Effector memory CD8-positive, alpha-beta T cell (primary cell): ENCODE data around the gene LRRC27.
"Not testable (repeated sequence)": the region's sequence is repeated elsewhere in the genome, so short reads cannot be mapped to it uniquely, and the experiment has no call there.

Source experiments
- ATAC-seq: fragments of 150-1000 bp; cut with Tn5 transposase; replicated peaks from 2 replicates; pipeline ENCODE4 v1.10.0; 2021; ENCODE audit warnings: mild to moderate bottlenecking, moderate library complexity
- DNase-seq, 3 experiments: peaks; one replicate each; pipeline ENCODE4 v3.0.0; 2021
- H3K27ac Mint-ChIP-seq, 2 donors: one replicate each; pipeline ENCODE4 v1.8.0; 2022; ENCODE audit warnings: mild to moderate bottlenecking in 2 of 2, mixed read lengths in 2 of 2, moderate library complexity in 2 of 2
- H3K27me3 Mint-ChIP-seq, 2 donors: one replicate each; pipeline ENCODE4 v1.8.0; 2022; ENCODE audit warnings: mixed read lengths in 2 of 2
- H3K36me3 Mint-ChIP-seq: one replicate; pipeline ENCODE4 v1.8.0; 2022; ENCODE audit warnings: mild to moderate bottlenecking, moderate library complexity, mixed read lengths; ENCODE audit not compliant: insufficient read depth
- H3K4me1 Mint-ChIP-seq, 2 donors: one replicate each; pipeline ENCODE4 v1.8.0; 2022; ENCODE audit warnings: low read depth in 2 of 2, mixed read lengths in 2 of 2
- H3K4me3 Mint-ChIP-seq, 2 donors: one replicate each; pipeline ENCODE4 v1.8.0; 2022; ENCODE audit warnings: mild to moderate bottlenecking in 2 of 2, mixed read lengths in 2 of 2, moderate library complexity in 2 of 2
- H3K9me3 Mint-ChIP-seq, 2 donors: one replicate each; pipeline ENCODE4 v1.8.0; 2022; ENCODE audit warnings: mixed read lengths in 2 of 2

Gene LRRC27

DNA sequence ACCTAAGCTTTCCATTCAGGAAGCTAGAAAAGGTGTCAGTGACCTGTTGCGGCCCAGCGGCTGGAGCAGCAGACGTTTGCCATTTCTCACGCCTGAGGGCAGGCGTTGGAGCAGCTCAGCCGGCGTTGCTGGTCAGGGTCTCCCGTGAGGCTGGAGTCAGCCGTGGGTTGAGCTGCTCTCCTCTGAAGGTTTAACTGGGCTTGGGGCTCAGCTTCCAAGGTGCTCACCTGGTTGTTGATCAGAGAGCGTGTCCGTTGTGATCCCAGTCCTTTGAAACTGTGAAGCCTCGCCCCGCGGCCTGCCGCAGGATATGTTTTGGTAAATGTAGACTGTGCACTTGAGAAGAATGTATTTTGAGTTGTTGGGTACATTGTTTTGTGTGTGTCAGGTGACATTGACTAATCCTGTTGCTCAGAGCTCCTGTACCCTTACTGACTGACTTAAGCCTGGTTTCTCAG lies 44.4 kb downstream of the LRRC27 start:
- Mint-ChIP-seq H3K27me3 (peaks cover 9 to 12% of the 10 kb centered on the region in 2 donors), H3K27ac (no peak overlapping the region), H3K9me3 (no peaks in the 10 kb centered on the region), H3K4me1 (peaks cover 5 to 6% of the 10 kb centered on the region in 2 donors), H3K36me3 (peaks cover 4% of the 10 kb centered on the region), H3K4me3 (no peak overlapping the region)
- ATAC-seq (no peak), DNase-seq (no peak)

DNA sequence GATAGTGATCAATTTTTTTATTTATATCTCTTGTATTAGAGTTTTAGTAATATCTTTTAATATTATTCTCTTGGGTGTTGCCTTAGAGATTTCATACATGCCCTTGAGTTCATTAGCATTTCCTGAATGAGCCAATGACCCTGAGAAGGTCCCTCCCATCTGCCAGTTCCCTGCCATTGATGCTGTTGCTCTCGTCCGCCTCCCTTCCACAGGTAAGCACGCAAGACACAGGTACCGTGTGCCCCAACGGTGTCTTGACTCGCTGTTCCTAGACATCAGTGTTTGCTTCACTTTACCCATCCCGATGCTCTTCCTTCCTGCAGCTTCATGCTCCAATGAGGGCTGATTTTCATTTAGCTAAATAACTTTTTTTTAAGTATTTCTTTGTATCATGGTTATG lies 45.3 kb downstream of the LRRC27 start:
- H3K9me3 Mint-ChIP-seq, result no peaks in the 10 kb centered on the region
- peaks cover 7 to 8% of the 10 kb centered on the region in 2 donors for H3K4me1 Mint-ChIP-seq
- H3K36me3 Mint-ChIP-seq, result peaks cover 6% of the 10 kb centered on the region
- ATAC-seq, result no peak
- H3K27ac Mint-ChIP-seq, result no peak overlapping the region
- no peak overlapping the region for H3K4me3 Mint-ChIP-seq
- DNase-seq, result no peak
- peaks cover 0 to 6% of the 10 kb centered on the region in 2 donors for H3K27me3 Mint-ChIP-seq

DNA sequence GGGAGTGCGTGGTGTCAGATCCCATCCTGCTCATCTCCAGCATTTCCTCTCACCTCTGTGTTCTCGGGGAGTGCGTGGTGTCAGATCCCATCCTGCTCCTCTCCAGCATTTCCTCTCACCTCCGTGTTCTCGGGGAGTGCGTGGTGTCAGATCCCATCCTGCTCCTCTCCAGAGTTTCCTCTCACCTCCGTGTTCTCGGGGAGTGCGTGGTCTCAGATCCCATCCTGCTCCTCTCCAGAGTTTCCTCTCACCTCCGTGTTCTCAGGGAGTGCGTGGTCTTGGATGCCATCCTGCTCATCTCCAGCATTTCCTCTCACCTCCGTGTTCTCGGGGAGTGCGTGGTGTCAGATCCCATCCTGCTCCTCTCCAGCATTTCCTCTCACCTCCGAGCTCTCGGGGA lies 47.0 kb downstream of the LRRC27 start:
- not testable (repeated sequence) for H3K27ac Mint-ChIP-seq, H3K36me3 Mint-ChIP-seq, H3K4me3 Mint-ChIP-seq, DNase-seq, ATAC-seq, H3K9me3 Mint-ChIP-seq, H3K27me3 Mint-ChIP-seq
- peaks cover 9 to 14% of the 10 kb centered on the region in 2 donors for H3K4me1 Mint-ChIP-seq

DNA sequence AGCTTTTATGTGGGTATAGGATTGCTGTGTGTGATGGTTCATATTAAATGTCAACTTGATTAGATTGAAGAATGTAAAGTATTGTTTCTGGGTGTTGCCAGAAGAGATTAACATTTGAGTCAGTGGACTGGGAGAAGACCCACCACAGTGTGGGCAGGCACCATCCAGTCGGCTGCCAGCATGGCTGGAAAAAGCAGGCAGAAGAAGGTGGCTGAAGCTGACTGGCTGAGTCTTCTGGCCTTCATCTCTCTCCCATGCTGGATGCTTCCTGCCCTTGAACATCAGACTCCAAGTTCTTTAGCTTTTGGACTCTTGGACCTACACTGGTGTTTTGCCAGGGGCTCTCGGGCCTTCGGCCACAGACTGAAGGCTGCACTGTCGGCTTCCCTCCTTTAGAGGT lies 49.0 kb downstream of the LRRC27 start:
- H3K27me3 Mint-ChIP-seq, result not testable (repeated sequence)

DNA sequence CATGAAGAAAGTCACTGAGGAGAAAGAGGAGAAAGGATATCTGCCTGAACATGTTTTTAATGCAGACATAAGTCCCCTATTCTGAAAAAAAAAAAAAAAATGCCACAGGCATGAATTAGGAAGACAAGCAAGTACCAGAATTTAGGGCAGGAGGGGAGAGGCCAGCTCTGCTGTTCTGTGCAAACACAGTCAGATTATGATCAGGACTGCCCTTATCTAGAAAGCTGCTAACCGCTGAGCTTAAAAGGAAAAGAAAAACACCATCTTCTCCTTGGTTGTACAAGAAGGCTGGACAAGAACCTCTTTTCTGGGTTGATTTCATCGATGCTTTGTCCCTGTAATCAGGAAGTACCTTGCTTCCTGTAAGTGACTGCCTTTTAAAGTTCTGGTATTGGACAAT lies 49.7 kb downstream of the LRRC27 start:
- Mint-ChIP-seq H3K36me3 (peaks cover 4% of the 10 kb centered on the region), H3K27me3 (peaks cover 0 to 6% of the 10 kb centered on the region in 2 donors), H3K4me1 (peaks cover 9 to 14% of the 10 kb centered on the region in 2 donors), H3K9me3 (no peaks in the 10 kb centered on the region), H3K4me3 (peak overlapping the region in 1 of 2 donors; percentile 28), H3K27ac (peak overlapping the region; percentile 11 to 81)
- no peak for DNase-seq
- peak; percentile 43 for ATAC-seq

More for the DNA sequence above, 49.0 kb downstream of the LRRC27 start:
- H3K36me3 Mint-ChIP-seq, H3K27ac Mint-ChIP-seq, ATAC-seq, H3K4me3 Mint-ChIP-seq, H3K9me3 Mint-ChIP-seq, DNase-seq: not testable (repeated sequence)
- H3K4me1 Mint-ChIP-seq, result peaks cover 9 to 14% of the 10 kb centered on the region in 2 donors

DNA sequence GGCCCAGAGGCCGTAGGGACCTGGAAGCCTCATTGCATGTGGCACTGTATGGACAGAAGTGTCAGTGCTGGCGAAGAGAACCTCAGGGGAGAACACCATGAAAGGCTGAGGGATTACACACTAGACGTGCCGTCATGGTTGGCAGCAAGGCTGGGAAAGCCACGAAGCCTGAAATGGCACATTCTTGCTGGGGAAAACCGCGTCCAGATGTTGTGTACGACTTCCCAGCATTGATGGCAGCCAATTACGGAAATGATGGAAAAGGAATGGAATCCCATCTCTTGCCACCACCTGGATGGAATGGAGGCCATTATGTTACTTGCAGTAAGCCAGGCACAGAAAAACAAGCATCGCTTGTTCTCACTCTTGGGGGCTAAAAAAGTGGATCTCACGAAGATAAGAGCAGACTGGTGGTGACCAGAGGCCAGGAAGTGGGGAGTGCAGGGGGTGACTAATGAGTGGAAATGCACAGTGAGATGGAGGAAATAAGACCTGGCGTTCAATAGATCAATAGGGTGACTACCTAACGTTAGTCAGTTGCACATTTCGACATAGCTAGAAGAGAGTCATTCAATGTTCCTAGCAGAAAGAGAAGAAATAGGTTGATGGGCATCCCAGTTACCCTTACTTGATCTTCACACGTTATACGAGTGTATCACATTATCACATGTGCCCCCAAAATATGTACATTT lies 50.4 kb downstream of the LRRC27 start:
- Mint-ChIP-seq H3K4me1 (peaks cover 9 to 15% of the 10 kb centered on the region in 2 donors), H3K9me3 (no peaks in the 10 kb centered on the region), H3K4me3 (peak overlapping the region in 1 of 2 donors; percentile 28), H3K36me3 (peaks cover 4% of the 10 kb centered on the region), H3K27me3 (peaks cover 0 to 6% of the 10 kb centered on the region in 2 donors), H3K27ac (peak overlapping the region; percentile 11 to 81)
- peak; percentile 50 for ATAC-seq
- no peak for DNase-seq

DNA sequence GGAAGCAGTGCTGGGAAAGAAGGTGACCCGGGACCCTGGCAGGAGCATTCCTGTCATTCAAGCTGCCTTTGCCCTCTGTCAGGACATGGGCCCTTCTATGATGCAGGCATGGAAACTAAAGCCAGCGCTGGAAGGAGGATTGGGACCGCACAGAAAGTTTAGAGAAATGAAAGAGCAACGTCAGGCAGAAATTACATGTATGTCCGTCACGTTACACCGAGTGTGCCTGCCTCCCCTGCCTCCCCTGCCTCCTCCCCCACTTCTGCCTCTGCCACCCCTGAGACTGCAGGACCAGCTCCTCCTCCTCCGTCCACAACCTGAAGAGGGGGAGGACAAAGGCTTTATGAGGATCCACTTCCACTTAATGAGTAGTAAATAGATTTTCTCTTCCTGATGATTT lies 51.1 kb downstream of the LRRC27 start:
- Mint-ChIP-seq H3K4me3 (no peak overlapping the region), H3K27ac (peak overlapping the region in 1 of 2 donors; percentile 81), H3K36me3 (peaks cover 4% of the 10 kb centered on the region), H3K4me1 (peaks cover 12 to 21% of the 10 kb centered on the region in 2 donors), H3K9me3 (no peaks in the 10 kb centered on the region), H3K27me3 (peaks cover 0 to 6% of the 10 kb centered on the region in 2 donors)
- ATAC-seq (no peak), DNase-seq (no peak)

DNA sequence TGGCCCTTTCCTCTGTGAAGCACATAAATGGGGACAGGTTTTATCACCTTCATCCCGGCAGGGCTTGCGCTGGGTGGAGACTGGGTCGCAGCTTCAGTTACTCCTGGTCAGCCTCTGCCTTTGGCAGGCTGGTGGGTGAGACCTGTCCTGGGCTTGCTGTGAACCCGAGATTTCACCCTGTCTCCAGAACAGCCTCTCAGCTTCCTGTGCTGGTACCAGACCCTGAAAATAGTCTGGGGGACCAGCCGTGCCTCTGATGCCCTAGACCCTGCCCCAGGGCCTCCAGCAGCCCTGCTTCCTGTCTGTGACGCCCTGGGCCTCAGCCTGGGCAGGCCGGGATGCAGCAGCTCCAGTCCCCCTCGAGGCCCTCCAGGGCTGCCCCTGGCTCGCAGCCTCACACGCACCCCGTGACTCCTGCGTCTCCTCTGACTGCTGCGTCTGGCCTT lies 51.8 kb downstream of the LRRC27 start:
- ATAC-seq, result no peak
- Mint-ChIP-seq H3K4me1 (peaks cover 12 to 21% of the 10 kb centered on the region in 2 donors), H3K27ac (peak overlapping the region; percentile 44 to 81), H3K27me3 (peaks cover 0 to 6% of the 10 kb centered on the region in 2 donors), H3K36me3 (peaks cover 4% of the 10 kb centered on the region), H3K9me3 (no peaks in the 10 kb centered on the region), H3K4me3 (no peak overlapping the region)
- no peak for DNase-seq

DNA sequence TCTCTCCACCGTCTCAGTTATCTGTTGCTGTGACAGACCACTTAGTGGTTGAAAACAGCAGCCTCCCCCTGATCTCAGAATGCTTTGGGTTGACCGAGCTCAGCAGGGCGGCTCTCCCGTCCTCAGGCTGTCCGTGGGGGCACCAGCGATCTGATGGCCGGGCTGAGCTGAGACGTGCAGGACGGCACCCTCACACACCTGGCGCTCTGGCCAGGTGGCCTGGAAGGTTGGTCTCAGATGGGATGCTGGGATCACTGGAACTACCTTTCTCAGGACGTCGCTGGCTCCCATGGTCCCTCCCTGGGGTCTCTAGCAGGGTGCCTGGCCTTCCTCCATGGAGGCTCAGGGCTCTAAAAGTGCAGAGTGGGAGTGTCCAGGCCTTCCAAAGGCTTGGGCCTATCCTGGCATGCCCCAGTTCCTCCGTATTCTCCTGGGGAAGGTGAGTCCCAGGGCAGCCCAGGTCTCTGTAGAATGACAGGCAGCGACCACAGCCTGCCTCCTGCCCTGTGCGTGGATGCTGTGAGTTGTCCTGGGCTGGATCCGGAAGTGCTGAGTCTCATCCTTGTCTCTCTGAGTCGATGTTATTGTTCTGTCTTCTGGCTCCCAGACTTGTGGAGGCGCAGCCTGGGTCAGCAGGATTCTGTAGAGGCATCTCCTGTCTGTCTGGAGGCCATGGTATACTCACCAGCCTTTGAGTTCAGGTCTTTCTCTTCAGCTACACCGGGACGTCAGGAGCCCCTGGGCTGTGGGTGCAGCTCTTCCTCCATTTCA lies 52.8 kb downstream of the LRRC27 start:
- Mint-ChIP-seq H3K4me1 (peaks cover 12 to 21% of the 10 kb centered on the region in 2 donors), H3K4me3 (no peak overlapping the region), H3K27ac (peak overlapping the region; percentile 7 to 11), H3K27me3 (no peaks in the 10 kb centered on the region), H3K36me3 (peaks cover 4% of the 10 kb centered on the region), H3K9me3 (no peaks in the 10 kb centered on the region)
- DNase-seq, result no peak
- ATAC-seq, result no peak

DNA sequence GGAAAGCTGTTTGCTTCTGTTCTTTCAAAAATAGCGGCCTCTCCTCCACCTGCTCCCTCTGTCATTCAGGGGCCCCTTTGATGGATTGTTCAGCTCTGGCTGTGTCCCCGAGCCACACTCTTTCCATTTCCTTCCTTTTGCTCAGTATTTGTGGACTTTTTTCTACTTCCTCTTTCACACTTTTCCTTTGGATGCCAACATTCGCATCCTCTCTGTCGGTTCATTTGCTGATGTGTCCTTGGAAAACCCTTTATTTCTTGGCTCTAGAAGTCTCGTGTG lies 53.3 kb downstream of the LRRC27 start:
- H3K4me3 Mint-ChIP-seq, result no peak overlapping the region
- H3K27ac Mint-ChIP-seq, result peak overlapping the region; percentile 7 to 11
- H3K27me3 Mint-ChIP-seq, result no peaks in the 10 kb centered on the region
- peaks cover 4% of the 10 kb centered on the region for H3K36me3 Mint-ChIP-seq
- no peaks in the 10 kb centered on the region for H3K9me3 Mint-ChIP-seq
- DNase-seq (no peak), ATAC-seq (no peak)
- H3K4me1 Mint-ChIP-seq, result peaks cover 12 to 21% of the 10 kb centered on the region in 2 donors

DNA sequence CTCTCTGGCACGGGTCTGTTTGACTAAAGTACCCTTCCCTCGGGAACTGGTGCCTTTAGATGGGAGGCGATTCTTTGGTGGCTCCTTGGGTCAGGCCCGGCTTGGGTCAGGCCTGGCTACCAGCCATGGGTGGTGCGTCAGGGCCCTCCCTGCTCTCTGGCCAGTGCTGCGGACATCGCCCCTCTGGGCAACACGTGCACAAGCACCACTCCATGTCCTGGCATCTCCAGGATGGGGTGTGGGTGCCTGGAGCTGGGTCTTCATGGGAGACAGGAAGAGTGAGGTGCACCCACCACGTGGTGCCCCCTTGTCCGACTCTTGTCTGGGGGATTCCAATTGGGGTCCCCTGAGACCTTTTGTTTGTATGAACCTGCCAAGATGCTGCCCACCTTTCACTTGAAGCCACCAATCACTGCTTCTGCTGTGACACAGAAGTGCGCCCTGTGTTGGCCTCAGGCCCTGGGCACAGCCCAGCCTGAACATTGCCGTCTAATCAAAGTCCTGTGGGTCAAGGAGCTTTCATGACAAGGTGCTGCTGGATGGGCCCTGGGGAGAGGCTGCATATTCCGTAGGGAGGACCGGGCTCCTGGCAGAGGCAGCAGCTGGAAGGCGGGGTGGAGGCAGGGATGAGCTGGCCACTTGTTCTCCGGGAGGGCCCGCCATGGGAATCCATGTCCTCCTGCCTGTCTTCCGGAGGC lies 53.9 kb downstream of the LRRC27 start:
- DNase-seq, result no peak
- H3K27me3 Mint-ChIP-seq, result no peaks in the 10 kb centered on the region
- H3K4me1 Mint-ChIP-seq, result peaks cover 12 to 21% of the 10 kb centered on the region in 2 donors
- H3K36me3 Mint-ChIP-seq, result peaks cover 4% of the 10 kb centered on the region
- no peak overlapping the region for H3K4me3 Mint-ChIP-seq
- H3K27ac Mint-ChIP-seq, result peak overlapping the region; percentile 7 to 11
- no peak for ATAC-seq
- H3K9me3 Mint-ChIP-seq, result no peaks in the 10 kb centered on the region

DNA sequence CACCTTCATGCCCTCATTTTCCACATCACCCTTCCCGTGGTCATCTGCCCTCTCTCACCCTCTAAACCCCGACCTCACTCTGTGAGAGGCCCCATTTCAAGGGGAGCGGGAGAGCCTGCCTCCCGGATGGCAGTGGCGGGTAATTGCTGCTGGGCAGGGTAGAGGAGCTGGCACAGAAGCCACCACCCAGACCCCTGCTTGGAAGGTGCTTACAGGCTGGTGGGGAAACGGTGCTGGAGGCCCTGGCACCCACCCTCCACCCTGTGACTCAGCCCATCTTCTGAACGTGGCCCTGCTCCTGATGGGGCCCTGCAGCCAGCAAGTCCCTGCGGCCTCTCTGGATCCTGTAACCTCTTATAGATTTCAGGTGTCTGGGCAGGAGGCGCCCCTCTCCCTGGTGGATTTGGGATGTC lies 54.4 kb downstream of the LRRC27 start:
- H3K4me3 Mint-ChIP-seq, result peak overlapping the region in 1 of 2 donors; percentile 8
- H3K27me3 Mint-ChIP-seq, result no peaks in the 10 kb centered on the region
- no peak for ATAC-seq
- peak overlapping the region; percentile 46 to 84 for H3K27ac Mint-ChIP-seq
- H3K9me3 Mint-ChIP-seq, result no peaks in the 10 kb centered on the region
- peaks cover 11 to 20% of the 10 kb centered on the region in 2 donors for H3K4me1 Mint-ChIP-seq
- H3K36me3 Mint-ChIP-seq, result peaks cover 4% of the 10 kb centered on the region
- no peak for DNase-seq

DNA sequence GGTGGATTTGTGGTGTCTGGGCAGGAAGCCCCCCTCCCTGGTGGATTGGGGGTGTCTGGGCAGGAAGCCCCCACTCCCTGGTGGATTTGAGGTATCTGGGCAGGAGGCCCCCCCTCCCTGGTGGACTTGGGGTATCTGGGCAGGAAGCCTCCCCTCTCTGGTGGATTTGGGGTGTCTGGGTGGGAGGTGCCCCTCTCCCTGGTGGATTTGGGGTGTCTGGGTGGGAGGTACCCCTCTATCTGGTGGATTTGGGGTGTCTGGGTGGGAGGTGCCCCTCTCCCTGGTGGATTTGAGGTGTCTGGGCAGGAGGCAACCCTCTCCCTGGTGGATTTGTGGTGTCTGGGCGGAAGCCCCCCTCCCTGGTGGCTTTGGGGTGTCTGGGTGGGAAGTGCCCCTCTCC lies 54.9 kb downstream of the LRRC27 start:
- peak overlapping the region in 1 of 2 donors; percentile 8 for H3K4me3 Mint-ChIP-seq
- DNase-seq, ATAC-seq, H3K9me3 Mint-ChIP-seq, H3K36me3 Mint-ChIP-seq, H3K27me3 Mint-ChIP-seq: not testable (repeated sequence)
- peak overlapping the region; percentile 46 to 84 for H3K27ac Mint-ChIP-seq
- peaks cover 10 to 17% of the 10 kb centered on the region in 2 donors for H3K4me1 Mint-ChIP-seq
